ENCODE measurements around the gene ZNF268.
A peak's percentile ranks its signal among the peaks of the same experiment; 100 is the strongest.

The ZNF268 gene

GRCh38 chr12:133181238-133181959 is at the start of gene ZNF268:
Gene ZNF268, plus strand, starts transcription at chr12:133181495. Its CDS starts 503 bp downstream, at chr12:133181998.
- DNase-seq (ENCODE audit: low read depth in 3 of 3), result peak; percentile 76 to 80 (median 78)

DNA sequence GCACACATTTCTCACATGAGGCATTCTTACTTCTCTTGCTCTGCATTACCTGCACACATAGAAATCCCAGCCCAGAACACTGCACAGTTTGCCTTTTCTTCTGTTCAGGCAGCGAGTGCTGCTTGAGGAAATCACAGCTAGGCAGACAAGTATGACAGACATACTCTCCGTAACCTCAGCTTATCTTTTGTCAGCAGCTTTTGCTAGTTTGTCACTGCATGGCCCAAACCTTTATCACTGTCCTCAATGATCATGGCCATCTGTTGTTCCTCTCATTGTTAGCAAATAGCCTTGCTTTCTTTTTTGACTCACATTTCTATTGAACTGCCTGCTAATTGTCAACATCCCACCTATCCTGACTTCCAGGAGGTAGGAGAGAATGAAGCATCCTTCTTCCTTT is 45.5 kb upstream of the ZNF268 start:
- DNase-seq (ENCODE audit: low read depth in 3 of 3), result no peak

- DNase-seq (ENCODE audit: low read depth in 3 of 3), result no peak
Observed at GRCh38 chr12:133145981-133146380, 35.3 kb upstream of the ZNF268 start.

DNA sequence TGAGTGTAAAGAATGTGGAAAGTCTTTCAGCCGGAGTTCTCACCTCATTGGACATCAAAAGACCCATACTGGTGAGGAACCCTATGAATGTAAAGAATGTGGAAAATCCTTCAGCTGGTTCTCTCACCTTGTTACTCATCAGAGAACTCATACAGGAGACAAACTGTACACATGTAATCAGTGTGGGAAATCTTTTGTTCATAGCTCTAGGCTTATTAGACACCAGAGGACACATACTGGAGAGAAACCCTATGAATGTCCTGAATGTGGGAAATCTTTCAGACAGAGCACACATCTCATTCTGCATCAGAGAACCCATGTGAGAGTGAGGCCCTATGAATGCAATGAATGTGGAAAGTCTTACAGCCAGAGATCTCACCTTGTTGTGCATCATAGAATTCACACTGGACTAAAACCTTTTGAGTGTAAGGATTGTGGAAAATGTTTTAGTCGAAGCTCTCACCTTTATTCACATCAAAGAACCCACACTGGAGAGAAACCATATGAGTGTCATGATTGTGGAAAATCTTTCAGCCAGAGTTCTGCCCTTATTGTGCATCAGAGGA is 25.1 kb upstream of the ZNF268 start:
- no peak for DNase-seq (ENCODE audit: low read depth in 3 of 3)

GRCh38 chr12:133165776-133166175 is 15.5 kb upstream of the ZNF268 start:
- DNase-seq (ENCODE audit: low read depth in 3 of 3), result no peak

GRCh38 chr12:133172491-133172890 is 8.8 kb upstream of the ZNF268 start:
- no peak for DNase-seq (ENCODE audit: low read depth in 3 of 3)

DNA sequence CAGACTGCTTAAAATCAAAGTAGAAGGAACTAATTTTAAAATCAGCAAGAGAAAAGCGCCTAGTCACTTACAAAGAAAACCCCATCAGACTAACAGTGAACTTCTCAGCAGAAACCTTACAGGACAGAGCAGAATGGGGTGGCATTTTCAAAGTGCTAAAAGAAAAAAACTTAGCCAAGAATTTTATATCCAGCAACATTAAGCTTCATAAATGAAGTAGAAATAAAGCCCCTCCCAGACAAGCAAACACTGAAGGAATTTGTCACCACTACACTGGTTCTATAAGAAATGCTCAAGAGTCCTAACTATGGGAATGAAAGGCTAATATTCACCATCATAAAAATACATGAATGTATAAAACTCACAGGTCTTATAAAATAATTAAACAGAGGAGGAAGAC is 6.4 kb upstream of the ZNF268 start:
- no peak for DNase-seq (ENCODE audit: low read depth in 3 of 3)

DNA sequence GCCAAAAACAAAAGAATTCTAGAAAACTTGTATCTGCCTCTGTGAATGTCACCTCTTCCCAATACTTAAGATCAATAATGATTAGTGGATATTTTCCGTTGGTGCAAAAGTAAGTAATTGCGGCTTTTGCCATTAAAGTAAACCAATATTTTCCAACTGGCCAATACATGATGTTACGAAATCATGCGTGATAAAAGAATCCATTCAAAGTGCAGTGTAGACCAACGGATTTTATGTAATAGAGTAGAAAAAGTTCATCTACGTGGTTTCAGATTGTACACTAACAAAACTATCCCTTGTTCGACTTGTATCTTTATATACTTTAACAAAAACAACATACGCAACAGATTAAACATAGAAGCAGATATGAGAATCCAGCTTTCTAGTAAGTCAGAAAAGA is 626 bp upstream of the ZNF268 start:
- DNase-seq (ENCODE audit: low read depth in 3 of 3), result no peak

DNA sequence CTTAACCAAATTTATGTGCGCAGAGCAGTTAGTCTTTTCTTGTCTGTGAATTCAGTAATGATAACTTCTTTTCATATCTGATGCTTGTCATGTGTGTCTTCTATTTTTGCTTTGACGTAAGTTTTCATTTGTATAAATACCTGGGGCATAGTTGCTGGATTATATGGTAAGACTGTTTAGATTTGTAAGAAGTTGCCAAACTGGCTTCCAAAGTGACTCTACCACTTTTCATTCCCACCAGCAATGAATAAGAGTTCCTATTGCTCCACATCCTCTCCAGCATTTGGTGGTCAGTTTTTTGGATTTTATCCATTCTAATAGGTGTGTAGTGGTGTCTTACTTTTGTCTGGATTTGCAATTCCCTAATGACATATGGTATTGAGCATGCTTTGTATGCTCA is 8.9 kb downstream of the ZNF268 start:
- DNase-seq (ENCODE audit: low read depth in 3 of 3), result no peak

- no peak for DNase-seq (ENCODE audit: low read depth in 3 of 3)
Observed at GRCh38 chr12:133192847-133193246, 11.6 kb downstream of the ZNF268 start.

DNA sequence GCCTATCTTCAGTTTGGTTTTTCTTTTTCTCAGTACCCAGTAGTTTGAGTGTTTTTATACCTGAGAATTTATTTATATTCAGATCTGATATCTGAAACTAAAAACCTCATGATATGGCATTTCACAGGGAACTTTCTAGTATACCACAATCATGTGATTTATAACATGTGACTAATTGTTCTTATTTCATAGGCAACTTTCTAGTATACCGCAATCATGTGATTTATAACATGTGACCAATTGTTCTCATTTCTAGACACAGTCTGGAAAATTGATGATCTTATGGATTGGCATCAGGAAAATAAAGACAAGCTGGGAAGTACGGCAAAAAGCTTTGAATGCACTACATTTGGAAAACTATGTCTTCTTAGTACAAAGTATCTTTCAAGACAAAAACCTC is 20.6 kb downstream of the ZNF268 start:
- DNase-seq (ENCODE audit: low read depth in 3 of 3), result no peak

DNA sequence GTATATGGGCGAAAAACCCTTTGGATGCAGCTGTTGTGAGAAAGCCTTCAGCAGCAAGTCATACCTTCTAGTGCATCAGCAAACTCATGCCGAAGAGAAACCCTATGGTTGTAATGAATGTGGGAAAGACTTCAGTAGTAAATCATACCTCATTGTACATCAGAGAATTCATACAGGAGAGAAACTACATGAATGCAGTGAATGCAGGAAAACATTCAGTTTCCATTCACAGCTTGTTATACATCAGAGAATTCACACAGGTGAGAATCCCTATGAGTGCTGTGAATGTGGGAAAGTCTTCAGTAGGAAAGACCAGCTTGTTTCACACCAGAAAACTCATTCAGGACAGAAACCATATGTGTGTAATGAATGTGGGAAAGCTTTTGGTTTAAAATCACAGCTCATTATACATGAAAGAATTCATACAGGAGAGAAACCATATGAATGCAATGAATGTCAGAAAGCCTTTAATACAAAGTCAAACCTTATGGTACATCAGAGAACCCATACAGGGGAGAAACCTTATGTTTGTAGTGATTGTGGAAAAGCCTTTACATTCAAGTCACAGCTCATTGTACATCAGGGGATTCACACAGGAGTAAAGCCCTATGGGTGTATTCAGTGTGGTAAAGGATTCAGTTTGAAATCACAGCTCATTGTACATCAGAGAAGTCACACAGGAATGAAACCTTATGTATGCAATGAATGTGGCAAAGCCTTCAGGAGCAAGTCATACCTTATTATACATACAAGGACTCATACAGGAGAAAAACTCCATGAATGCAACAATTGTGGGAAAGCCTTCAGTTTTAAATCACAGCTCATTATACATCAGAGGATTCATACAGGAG is 21.4 kb downstream of the ZNF268 start:
- DNase-seq (ENCODE audit: low read depth in 3 of 3), result no peak

- no peak for DNase-seq (ENCODE audit: low read depth in 3 of 3)
Observed at GRCh38 chr12:133203344-133204263, 22.3 kb downstream of the ZNF268 start.

GRCh38 chr12:133204264-133204603 is 22.9 kb downstream of the ZNF268 start:
- DNase-seq (ENCODE audit: low read depth in 3 of 3), result no peak

DNA sequence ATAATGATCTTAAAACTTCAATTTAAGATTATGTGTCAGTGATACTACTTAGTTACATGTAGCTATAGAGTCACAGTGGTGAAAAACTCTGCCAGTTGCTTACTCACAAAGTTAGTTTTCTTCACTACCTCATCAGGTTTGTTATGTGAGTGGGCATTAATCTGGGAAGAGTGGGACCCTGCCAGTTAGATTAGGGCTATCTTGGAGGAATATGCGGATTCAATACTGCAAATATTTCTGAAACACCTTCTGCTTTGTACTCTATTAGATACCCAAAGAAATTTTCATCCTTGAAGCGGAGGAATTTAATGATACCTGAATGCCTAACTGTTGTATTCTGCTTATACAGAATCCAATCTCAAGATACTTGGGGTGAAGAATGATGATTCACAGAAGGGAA is 25.1 kb downstream of the ZNF268 start:
- no peak for DNase-seq (ENCODE audit: low read depth in 3 of 3)

DNA sequence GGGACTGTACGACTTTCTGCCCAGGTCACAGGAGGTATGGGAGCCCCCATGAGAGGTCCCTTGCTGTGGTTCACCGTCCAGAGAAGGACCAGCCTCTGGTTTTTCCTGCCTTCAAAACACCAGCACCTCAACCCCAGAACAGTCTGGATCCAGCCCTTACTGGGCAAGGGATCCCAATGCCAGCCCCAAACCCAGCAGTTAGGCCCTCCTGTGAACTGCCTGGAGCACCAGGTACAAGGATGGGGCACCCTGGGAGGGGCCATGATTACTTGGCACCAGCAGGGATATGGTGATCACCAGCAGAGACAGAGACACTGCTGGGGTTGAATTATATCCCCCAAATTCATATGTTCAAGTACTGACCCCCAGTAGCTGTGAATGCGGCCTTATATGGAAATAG is 34.4 kb downstream of the ZNF268 start:
- DNase-seq (ENCODE audit: low read depth in 3 of 3), result no peak

- no peak for DNase-seq (ENCODE audit: low read depth in 3 of 3)
Observed at GRCh38 chr12:133217219-133217618, 35.9 kb downstream of the ZNF268 start.

GRCh38 chr12:133220521-133220920 is 39.2 kb downstream of the ZNF268 start:
- DNase-seq (ENCODE audit: low read depth in 3 of 3), result no peak

DNA sequence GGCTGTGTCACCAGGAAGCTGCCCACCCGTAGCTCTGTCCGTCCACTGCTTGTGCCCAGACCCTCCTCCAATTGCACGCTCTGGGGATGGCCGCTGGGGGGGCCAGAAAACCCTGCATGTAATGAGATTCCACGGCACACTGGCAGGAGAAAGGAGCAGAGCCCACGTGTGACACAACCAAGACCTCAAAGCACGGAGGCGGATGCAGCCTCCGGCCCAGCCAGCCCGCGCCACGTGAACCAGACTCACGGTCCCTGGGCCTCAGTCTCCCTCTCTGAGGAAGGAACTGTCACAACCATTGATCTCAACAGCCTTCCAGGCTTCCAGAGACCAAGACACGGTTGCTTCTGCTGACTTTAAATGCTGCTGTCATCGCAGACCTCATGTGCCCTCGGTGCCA is 39.9 kb downstream of the ZNF268 start:
- no peak for DNase-seq (ENCODE audit: low read depth in 3 of 3)

DNA sequence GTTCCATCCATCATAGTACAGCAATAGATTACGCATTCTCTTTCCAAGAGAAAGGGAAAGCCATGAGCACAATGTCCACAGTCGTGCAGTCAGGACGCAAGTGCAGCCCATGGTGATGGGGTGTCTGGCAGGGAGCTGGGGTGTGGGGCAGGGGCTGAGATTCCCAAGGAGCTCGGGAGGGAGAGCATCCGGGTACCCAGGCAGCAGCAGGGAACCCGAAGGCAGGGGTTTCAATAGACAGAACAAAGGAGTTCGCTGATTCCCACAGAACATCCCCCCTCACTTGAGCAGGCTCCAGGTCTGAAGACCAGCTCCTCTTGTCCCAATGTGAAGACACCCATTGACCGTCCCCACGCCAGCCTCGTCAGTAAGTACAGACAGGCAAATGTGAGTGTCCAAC is 40.9 kb downstream of the ZNF268 start:
- DNase-seq (ENCODE audit: low read depth in 3 of 3), result no peak

- DNase-seq (ENCODE audit: low read depth in 3 of 3), result no peak
Observed at GRCh38 chr12:133225527-133225926, 44.2 kb downstream of the ZNF268 start.

DNA sequence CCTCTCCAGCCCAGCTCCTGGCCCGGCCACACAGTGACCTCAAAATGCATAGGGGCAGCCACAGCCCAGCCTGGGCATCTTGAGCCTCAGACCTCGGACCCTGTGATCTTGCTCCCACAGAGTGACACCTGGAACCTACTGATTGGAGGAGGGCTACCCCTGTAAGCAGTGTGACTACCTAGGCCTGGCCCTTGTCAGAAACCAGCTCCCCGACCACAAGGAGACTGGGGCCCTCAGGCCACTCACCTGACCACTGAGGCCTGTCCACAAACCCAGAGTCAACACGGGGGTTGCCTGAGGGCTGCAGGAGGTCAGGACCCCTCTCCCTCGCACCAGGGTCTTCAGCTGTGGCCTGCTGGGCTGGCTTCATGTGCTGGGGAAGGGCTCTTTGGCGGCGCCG is 45.4 kb downstream of the ZNF268 start:
- no peak for DNase-seq (ENCODE audit: low read depth in 3 of 3)

All from stimulated activated CD4-positive, alpha-beta T cell treated with anti-CD3 and anti-CD28 coated beads, TNF-alpha, amount 100 ng/mL, for 4 hours (primary cell).